GM18868 (cell line): ENCODE results near the gene ANKRD60.
A peak's percentile ranks its signal among the peaks of the same experiment; 100 is the strongest.

Experiments used
- ATAC-seq: cut with Tn5 transposase; IDR thresholded peaks from one replicate; pipeline ENCODE4 v1.9.1; 2021; ENCODE audit warnings: mild to moderate bottlenecking, moderate library complexity; ENCODE audit not compliant: unreplicated experiment

Gene ANKRD60

DNA sequence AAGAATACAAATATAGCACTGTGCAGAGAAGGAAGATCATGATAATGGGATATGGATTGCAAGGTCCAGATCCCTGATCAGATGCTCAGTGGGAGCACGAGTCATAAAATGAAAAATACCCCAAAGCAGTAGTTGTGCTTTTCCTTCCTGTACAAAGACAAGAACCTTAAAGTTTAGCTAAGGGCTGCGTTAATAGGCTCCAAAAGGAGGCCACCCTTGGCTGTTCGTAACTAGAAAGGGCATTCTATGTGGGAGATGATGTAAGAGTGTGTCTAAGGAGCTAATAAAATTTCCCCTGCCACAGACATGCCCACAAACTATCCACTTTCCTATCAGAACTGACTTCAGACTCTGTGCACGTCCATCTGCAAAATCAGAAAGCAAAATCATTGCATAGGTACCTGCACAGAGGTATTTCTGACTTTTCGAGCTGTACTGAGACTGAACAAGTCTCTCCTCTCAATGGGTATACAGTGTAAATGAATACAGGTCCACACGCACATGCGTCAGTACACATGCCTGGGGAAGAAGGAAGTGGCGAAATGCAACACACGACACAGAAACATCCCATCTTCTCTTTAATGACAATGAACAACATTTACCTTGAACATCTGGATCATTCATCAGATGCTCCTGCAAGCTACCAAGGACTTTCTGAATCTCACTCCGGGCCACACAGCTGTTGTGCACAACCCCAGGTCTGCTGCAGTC, 16.9 kb upstream of the ANKRD60 start:
- no peak for ATAC-seq

DNA sequence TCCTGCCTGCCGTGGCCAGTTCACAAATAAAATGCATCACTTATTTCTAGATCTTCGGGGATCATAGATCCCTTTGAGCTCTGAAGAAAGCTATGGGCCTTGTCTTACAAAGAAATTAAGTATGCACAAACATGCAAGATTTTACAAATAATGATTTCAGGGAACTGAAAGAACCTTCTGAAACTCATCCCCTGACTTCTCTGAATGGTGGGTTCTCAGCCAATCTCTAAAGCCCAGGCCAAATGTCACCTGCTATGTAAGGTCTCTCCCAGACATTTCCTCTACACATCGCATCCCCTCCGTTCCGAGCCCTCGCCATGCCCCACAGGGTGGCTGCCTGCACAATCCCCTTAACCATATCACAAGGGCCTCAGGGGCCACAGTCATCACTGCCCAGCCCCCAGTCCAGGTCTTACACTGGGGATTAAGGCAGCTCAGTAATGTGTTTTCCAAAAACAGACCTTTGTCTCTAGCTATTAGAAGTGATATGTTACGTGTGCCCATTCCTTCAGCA, 16.1 kb upstream of the ANKRD60 start:
- ATAC-seq, result no peak

DNA sequence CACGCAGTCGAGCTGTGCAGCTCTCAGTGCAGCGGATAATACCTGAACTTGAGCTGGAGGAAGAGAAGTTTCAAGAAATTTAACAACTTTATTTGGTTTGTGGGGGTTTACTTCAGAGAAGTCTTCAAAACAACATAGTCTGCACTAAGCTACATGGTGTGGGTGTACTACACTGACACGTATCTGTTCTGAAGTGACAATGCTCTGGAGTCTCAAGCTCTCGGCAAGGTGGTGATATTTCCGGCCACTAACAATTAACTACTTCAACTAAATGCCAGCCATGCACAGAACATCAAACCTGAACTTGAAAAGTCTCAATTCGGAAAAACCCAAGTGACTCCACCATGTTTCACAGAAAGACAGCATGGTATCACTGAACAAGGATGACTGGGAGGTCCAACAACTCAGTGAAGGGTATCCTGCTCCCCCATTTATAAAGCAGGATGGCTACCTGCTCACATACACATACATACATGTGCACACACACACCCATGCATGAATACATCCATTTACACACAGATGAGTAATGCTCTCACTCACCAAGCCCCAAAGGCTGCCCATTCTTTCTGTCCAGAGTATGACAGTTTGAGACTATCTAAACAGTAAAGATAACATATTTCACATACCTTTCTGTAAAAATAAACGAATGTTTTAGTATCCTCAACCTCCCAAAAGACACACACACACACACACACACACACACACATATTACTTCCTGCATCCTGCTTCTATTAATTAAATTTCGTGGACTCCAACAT, 15.4 kb upstream of the ANKRD60 start:
- no peak for ATAC-seq

DNA sequence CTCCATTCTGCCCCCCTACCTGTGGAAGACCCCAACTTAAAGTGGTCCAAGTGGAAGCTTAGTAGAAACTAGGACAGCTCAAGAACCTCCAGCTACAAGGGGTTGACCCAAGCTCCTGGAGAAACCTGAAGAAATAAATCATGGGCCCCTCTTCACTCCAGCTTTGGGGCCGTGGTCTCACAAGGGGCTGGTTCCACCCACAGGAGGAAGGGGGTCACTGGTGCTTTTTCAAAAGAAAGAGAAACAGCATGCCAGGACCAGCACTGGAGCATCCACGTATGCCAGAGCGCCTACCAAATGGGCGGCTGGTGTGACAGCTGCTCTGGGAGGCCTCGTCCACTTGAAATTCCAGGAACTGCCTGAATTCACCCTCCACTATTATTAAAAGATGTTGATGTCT, 14.4 kb upstream of the ANKRD60 start:
- ATAC-seq, result no peak

DNA sequence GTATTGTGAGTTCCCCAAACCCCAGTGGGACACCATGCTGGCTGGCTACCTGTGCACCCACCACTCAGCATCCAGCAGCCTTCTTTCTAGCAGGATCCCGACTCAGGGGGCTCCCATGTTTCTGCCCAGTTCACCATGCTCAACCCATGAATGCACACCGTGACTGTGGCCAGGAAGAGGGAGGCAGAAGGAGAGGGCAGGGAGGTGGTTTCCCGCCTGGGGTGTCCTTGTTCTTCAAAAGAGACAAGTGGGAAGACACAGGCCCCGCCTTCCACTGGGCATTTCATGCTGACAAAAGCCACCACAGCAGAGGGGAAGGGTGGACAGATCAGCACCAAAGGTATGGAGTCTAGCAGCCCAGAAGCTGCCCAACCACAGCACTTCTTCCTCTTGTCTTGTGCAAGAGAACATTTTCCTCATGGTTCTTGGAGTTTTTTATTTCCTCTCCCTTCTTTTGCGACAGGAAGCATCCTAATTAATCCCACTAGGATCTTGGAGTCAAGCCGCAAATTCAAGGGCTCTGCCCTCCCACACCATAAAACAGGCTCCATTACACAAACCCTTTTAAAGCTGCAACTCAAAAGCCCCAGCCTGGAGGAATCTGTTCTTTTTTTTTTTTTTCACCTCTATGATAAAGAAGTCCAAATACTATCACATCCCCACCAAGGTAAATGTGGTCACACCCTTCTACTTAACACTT, 13.5 kb upstream of the ANKRD60 start:
- no peak for ATAC-seq

DNA sequence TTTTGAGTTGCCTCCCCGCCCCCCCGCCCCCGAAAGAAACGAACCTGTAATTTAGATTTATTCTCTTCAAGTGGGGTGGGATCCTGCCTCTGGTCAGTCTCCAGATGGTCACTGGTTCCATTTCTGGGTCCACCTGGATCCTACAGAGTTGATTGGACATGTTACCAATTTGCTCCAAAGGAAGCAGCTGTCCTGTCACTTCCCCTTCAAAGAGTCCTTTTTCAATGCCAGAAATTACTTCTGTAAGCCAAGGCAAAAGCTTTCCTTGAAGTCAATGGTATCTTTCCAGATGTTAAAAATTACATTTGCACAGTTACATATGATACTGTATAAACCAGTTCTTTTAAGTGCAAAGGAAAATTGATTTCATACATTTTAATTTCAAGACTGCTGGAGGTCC, 12.0 kb upstream of the ANKRD60 start:
- no peak for ATAC-seq

DNA sequence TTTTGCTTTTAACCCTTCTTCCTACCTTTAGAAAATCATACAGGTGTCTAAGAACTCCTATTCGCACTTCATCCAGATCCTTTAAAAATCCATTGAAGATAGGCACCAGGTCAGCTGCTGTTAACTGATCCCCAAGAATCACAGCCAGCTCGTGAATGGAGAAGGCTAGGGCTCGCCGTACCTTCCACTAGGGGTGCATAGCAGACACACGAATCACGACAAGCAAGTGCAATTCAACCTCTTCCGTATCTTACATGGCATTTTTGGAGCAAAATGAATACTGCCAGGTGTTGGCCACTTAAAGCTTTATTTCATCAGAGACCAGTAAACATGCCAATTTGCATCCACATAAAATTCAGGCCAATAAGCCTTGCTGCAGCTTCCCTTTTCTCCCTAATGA, 10.8 kb upstream of the ANKRD60 start:
- ATAC-seq, result no peak

DNA sequence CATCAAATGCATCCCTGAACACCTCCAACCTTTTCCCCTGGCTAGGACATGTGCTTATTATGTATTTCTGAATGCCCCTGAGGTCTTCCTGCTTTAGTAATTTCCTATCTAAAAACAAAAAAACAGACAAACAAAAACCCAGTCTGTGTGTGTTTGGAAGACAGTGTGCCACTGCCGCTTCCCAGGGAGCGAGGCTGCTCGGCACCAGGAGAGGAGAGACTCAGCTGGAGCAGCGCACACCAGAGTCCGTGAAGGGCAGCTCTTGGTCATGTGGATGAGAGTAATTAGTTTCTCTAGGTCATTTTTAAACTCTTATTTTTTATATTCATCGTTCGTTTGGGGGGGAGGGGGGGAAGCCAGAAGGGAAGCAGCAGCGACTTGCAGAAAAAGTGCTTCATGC, 10.0 kb upstream of the ANKRD60 start:
- ATAC-seq, result no peak

DNA sequence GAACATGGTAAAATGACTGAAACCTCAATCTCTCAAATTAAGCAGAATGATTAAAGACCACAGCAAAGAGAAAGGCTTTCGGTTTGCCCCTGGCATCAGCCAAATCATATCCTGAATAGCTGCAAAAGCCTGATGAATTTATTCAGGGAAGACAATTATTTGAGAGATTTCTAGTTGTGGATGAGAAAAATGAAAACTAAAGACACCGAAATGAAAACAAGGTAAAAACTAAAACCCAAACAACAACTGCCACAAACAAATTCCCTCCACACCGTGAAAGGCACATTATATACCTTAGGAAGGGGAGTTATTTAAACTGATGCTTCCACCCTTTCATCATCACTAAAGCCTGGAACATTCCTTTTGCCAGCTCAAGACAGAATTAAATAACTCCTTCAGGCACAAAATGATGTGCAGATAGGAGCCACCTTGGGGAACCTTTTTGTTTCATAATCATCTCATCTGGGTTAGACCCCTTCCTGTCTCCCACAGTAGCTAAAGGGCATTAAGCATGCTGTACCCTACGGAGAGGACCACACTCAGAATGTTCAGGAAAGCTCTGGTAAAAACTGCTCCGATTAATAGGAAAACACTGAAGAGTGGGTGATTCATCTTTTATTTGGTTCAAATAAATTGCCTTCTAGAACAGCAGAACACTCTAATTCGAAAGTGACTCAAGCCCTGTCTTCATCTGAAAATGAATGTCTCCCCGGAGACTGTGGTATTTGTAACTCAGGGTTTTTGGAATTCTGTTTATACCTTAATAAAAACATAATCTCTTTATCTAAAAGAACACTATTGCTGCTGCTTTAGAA, 9.1 kb upstream of the ANKRD60 start:
- no peak for ATAC-seq

DNA sequence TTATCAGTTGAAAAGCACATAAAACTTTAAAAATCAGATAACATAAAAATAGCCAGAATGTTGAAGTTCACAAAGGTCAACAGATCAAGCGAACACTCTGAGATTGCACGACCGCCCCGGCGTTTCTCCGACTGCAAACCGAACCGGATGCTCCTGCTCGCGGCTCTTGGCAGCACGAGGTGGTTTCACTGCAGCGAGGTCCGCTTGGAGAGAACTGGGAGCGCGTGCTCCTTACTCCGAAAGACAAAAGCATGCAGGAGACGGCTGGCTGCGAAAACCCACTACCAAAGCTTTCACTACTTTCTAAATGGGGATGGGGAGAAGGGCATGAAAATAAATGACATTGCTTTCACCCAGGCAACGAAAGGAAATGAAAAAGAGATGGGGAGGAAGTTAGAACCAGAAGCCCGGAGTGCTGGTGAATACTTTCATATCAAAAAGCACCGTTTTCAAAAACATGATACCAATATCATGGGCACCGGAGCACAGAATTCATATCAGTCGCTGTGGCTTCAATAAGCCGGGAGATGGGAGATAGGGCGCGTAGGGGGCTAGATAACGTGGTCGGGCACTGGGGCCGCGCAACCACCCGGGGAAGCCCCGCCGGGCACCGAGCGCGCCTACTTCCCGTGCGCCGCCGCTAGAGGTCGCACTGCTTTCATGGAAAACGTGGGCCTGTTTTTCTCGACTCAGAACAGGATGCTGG, 8.3 kb upstream of the ANKRD60 start:
- peak; percentile 80 for ATAC-seq

DNA sequence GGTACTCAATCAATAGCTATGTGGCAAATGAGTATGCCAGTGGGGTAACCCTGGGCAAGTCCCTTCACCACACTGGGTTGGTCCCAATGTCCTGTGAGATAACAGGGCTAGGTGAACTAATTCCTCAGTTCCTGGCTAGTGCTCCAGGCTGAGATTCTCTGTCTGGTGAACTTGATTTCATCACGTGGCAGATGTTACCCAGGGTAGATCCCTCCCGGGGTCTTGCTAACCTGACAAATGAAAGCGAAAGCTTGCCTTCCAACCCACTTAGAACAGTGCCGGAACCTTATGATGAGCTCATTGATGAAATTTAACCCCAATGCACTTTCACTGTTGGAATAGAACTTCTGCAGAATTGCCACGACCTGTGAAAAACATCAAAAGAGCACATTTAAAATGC, 6.6 kb upstream of the ANKRD60 start:
- ATAC-seq, result no peak

DNA sequence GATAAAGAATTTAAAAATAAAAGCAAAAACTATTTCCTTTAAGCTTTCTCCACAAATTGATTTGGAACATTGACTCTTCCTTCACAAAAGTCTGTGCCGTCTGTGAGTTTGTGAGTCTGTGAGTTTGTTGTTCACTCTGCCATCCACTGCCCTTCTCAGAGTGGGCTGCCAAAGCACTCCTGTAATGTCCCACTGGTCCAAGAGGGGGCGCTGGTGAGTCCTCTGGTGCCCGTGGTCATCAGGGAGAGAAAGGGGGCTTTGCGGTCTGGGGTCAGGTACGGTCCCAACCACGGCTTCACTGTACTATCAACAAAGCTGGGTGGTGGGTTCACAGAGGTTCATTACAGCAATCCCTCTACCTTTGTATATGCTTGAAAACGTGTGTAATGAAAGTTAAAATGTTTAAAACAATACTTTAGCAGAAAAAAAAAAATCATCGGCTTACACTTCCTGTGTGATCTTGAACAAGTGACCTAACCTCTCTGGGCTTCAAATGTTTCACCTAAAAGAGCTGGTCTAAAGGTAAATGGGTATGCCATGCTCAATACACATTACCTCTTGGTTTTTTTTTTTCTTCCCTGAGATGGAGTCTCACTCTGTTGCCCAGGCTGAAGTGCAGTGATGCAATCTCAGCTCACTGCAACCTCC, 5.6 kb upstream of the ANKRD60 start:
- ATAC-seq, result no peak

DNA sequence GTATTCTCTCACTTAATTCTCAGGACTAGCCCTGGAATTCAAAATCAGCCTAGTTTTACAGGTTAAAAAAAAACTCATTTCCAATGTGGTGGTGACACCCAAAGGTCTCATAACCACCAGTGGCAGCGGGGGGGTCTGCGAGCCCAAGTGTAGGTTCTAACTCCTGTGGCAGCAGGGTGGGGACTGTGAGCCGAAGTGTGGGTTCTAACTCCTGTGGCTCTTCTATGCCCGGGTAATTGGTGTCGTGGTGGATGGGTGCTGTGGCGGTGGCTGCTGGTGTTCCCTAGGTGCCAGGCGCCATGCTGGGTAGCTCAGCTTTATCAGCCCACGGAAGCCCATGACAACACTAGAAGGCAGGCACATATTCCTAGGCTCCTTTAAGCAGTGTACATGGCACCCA, 4.9 kb upstream of the ANKRD60 start:
- ATAC-seq, result no peak

DNA sequence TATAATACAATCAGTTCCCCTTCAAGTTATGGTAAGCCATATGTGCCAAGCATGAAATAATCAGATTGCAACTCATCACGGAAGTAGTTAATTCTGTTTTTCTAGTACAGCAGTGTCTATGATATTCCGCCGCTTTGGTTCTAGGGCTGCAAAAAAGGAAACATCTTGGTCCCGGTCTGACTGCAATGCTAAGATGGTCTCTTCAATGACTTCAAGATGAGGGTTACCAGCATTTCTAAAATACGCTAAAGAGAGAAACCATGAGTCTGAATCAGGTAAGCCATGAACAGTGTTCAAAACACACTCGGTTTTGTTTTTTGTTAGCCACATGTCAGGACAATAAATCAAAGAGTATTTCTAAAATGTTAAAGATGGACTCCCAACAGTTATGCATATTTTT, 3.2 kb upstream of the ANKRD60 start:
- no peak for ATAC-seq

DNA sequence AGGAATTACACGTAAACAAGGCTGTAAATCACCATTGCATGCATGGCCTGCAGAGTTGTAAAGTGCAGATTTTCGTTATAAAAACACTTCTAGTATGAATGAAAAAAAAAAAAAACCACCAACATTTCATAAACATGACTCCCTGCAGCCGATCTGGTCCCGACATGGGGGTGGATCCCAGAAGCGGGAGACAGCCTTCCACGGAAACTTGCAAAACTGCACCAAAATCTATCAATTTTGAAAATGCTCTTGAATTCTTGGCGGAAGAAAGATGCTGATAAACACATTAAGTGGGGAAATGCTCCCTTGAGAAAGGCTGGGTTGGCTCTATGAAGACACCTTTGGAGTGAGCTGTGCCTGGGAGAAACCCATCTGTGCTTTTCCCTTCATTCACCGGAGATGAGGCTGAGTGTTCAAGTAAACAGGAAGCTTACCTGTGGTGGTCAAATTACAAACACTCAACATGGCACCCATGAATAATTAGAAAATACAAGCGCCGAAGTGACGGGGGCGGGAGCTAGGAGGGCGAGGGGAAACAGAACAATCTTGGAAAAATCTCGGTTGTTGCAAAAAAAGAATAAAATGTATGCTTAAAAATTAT, 845 bp upstream of the ANKRD60 start:
- ATAC-seq, result no peak

DNA sequence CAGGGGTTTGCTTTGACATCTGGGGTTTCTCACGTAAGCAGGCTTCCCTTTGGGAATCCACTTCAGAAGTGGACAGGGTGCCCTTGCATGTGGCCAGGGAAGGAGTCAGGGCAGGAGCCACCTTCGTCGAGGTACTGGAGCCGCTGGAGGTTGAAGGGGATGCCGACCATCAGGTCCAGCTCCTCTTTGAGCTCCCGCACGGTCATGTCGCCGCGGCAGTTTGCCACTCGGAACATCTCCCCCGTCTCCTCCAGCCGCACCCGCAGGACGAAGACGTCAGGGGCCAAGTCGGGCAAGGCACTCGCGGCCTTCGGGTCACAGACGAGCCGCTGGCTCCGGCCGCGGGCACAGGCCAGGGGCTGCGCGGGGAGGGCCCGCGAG, 360 bp downstream of the ANKRD60 start:
- no peak for ATAC-seq

DNA sequence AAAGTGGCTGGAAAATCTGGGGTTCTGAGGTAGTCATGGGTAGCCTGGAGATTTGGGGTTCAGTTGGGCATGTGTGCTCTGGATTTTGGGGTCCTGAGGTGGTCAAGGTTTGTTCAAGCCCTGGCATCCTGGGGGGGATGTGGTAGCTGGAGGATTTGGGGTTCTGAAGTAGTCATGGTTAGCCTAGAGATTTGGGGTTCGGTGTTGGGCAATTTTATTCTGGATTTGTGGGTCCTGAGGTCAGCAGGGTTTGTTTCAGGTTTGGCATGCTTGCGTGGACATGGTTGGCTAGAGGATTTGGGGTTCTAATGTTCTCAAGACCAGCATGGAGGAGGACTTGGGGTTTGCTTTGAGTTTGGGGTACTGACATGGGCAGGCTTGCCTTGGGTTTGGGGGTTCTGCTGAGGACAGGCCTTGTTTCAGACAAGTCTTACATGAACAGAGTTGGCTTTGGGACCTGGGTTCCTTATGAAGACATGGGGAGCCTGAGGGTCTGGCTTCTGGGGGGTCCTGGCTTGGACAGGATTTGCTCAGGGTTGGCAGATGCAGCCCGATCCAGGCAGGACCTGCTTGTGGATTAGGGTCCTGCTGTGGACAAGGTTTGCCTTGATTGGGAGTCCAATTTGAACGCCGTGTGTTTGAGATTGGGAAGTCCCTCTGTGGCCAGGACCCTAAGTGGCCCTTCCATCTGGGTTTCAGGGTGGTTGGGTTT, 906 bp downstream of the ANKRD60 start:
- ATAC-seq, result no peak

DNA sequence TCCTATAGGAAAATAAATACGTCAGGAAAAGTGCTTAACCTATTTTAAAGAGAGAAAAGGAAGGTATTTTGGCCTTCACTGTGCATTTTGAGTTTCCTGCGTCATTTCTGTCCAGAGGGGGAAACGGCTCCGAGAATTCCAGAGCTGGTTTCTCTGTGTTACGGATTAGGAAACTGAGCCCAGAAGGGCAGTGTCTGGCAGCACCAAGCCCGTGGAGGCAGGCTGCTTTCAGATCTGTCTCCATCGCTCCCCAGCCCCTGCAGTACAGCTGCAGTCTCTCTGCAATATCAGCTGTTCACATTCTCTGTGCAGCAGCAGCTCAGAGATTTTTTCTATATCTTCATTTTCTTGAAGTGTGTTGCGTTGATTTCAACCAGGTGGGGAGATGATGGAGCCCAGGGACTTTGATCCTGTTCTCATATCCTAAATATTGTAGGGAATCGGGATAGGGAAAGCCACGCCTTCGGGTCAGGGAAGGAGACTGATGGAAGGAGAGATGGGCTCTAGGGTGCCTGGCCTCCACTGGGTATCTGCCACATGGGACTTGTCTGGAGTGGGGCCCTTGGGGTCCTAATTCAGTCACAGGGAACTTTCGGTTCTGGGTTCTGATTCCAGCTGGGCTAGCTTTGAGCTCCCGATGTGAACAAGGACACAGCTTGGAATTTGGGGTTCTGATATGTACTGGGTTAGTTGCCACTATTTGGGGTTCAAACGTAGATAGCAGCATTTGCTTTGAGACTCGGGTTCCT, 2.8 kb downstream of the ANKRD60 start:
- no peak for ATAC-seq
